ENCODE results near the gene GSTK1.

DNA sequence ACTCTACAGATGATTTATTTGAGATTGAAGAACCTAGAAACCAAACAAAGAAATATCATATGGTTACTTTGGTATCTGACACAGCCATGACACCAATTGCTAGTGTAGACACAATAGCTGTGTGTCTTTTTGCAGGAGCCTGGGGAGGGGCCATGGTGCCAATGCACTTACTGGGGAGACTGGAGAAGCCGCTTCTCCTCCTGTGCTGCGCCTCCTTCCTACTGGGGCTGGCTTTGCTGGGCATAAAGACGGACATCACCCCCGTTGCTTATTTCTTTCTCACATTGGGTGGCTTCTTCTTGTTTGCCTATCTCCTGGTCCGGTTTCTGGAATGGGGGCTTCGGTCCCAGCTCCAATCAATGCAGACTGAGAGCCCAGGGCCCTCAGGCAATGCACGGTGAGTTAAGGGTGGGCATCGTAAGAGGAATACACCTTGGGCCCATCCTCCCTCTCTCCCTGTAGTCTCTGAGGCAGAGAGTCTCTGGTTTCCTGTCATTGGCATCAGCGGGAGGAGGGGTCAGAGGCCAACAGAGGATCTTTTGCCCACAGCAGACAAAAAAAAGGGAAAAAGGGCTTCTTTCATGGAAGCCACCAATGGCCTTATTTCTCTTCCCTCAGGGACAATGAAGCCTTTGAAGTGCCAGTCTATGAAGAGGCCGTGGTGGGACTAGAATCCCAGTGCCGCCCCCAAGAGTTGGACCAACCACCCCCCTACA is 22.7 kb downstream of the GSTK1 start:
- TF ChIP-seq, protein P1, sequence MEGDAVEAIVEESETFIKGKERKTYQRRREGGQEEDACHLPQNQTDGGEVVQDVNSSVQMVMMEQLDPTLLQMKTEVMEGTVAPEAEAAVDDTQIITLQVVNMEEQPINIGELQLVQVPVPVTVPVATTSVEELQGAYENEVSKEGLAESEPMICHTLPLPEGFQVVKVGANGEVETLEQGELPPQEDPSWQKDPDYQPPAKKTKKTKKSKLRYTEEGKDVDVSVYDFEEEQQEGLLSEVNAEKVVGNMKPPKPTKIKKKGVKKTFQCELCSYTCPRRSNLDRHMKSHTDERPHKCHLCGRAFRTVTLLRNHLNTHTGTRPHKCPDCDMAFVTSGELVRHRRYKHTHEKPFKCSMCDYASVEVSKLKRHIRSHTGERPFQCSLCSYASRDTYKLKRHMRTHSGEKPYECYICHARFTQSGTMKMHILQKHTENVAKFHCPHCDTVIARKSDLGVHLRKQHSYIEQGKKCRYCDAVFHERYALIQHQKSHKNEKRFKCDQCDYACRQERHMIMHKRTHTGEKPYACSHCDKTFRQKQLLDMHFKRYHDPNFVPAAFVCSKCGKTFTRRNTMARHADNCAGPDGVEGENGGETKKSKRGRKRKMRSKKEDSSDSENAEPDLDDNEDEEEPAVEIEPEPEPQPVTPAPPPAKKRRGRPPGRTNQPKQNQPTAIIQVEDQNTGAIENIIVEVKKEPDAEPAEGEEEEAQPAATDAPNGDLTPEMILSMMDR (IDR thresholded peaks at IDR 0.05): no peak
- no peak for TF ChIP-seq EZH2 (IDR thresholded peaks at IDR 0.05; ENCODE audit: borderline replicate concordance, insufficient read depth, low read depth, low read length, poor library complexity, severe bottlenecking)

Data from B cell (primary cell).